ENCODE results near the gene ABCA2.
A peak's percentile ranks its signal among the peaks of the same experiment; 100 is the strongest.

ABCA2 gene

GRCh38 chr9:136997371-136997770 lies 30.7 kb downstream of the ABCA2 start:
- DNase-seq, result peak in 1 of 5 experiments; percentile 56

GRCh38 chr9:136996361-136997292 lies 31.4 kb downstream of the ABCA2 start, which contains the start of gene CLIC3:
TSS of gene CLIC3 (minus strand) at chr9:136996568. CDS start at chr9:136996543, 25 bp downstream.
- DNase-seq, result peak in 2 of 5 experiments; percentile 46 to 87

- no peak for DNase-seq
Observed at GRCh38 chr9:136995772-136996311, 32.2 kb downstream of the ABCA2 start.

- no peak for DNase-seq
Observed at GRCh38 chr9:136995362-136995761, 32.7 kb downstream of the ABCA2 start.

- no peak for DNase-seq
Observed at GRCh38 chr9:136994888-136995230, 33.2 kb downstream of the ABCA2 start.

GRCh38 chr9:136994180-136994887 lies 33.7 kb downstream of the ABCA2 start:
- DNase-seq, result no peak

- DNase-seq, result no peak
Observed at GRCh38 chr9:136992819-136993369, 35.1 kb downstream of the ABCA2 start.

GRCh38 chr9:136991993-136992818 lies 35.8 kb downstream of the ABCA2 start, which contains the start of gene PAXX:
TSS of gene PAXX (plus strand) at chr9:136992422. CDS start at chr9:136992444, 22 bp downstream.
- DNase-seq, result peak; percentile 88 to 94 (median 92)

GRCh38 chr9:136990242-136990911 lies 37.7 kb downstream of the ABCA2 start:
- no peak for DNase-seq

- DNase-seq, result no peak
Observed at GRCh38 chr9:136988872-136989271, 39.2 kb downstream of the ABCA2 start.

GRCh38 chr9:136985853-136986252 lies 42.2 kb downstream of the ABCA2 start:
- DNase-seq, result no peak

- no peak for DNase-seq
Observed at GRCh38 chr9:136985027-136985602, 42.9 kb downstream of the ABCA2 start.

- DNase-seq, result no peak
Observed at GRCh38 chr9:136984464-136985026, 43.5 kb downstream of the ABCA2 start.

- no peak for DNase-seq
Observed at GRCh38 chr9:136983656-136984314, 44.3 kb downstream of the ABCA2 start.

GRCh38 chr9:136983167-136983566 lies 44.9 kb downstream of the ABCA2 start:
- DNase-seq, result no peak

GRCh38 chr9:136982232-136983051 lies 45.6 kb downstream of the ABCA2 start, which contains the start of gene LCNL1:
TSS of gene LCNL1 (plus strand) at chr9:136982993. CDS start at chr9:136983587, 594 bp downstream.
- DNase-seq, result no peak

- no peak for DNase-seq
Observed at GRCh38 chr9:136981588-136982231, 46.3 kb downstream of the ABCA2 start.

GRCh38 chr9:136980669-136981478 lies 47.2 kb downstream of the ABCA2 start:
- DNase-seq, result no peak

All from T-helper 2 cell (primary cell).